NCI-H1930 (cell line): Measurements from ENCODE around the gene BCL2L11.

Experiments
- DNase-seq, 2 experiments: peaks; one replicate each; lab custom pipeline; 2025; lab: John Stamatoyannopoulos, UW

Gene BCL2L11

GRCh38 chr2:111143107-111143842, 22.6 kb downstream of the BCL2L11 start:
- no peak for DNase-seq

GRCh38 chr2:111143843-111144198, 23.1 kb downstream of the BCL2L11 start:
- DNase-seq: no peak

GRCh38 chr2:111145103-111145760, 24.5 kb downstream of the BCL2L11 start:
- no peak for DNase-seq

- no peak for DNase-seq
Observed at GRCh38 chr2:111145951-111146350, 25.2 kb downstream of the BCL2L11 start.

- no peak for DNase-seq
Observed at GRCh38 chr2:111148225-111148873, 27.6 kb downstream of the BCL2L11 start.

GRCh38 chr2:111148925-111149324, 28.2 kb downstream of the BCL2L11 start:
- DNase-seq: no peak

GRCh38 chr2:111149882-111150455, 29.3 kb downstream of the BCL2L11 start:
- no peak for DNase-seq

GRCh38 chr2:111154758-111155157, 34.0 kb downstream of the BCL2L11 start:
- no peak for DNase-seq

GRCh38 chr2:111155610-111156009, 34.9 kb downstream of the BCL2L11 start:
- no peak for DNase-seq

GRCh38 chr2:111156529-111156928, 35.8 kb downstream of the BCL2L11 start:
- no peak for DNase-seq

- no peak for DNase-seq
Observed at GRCh38 chr2:111157071-111157661, 36.5 kb downstream of the BCL2L11 start.

- DNase-seq: no peak
Observed at GRCh38 chr2:111157798-111158197, 37.1 kb downstream of the BCL2L11 start.

GRCh38 chr2:111159641-111160040, 38.9 kb downstream of the BCL2L11 start:
- DNase-seq: no peak

- no peak for DNase-seq
Observed at GRCh38 chr2:111160758-111161157, 40.0 kb downstream of the BCL2L11 start.

GRCh38 chr2:111161971-111162370, 41.3 kb downstream of the BCL2L11 start:
- no peak for DNase-seq

GRCh38 chr2:111162718-111163331, 42.1 kb downstream of the BCL2L11 start:
- DNase-seq: no peak

GRCh38 chr2:111164078-111164477, 43.4 kb downstream of the BCL2L11 start:
- no peak for DNase-seq

- no peak for DNase-seq
Observed at GRCh38 chr2:111165084-111165483, 44.4 kb downstream of the BCL2L11 start.

GRCh38 chr2:111166115-111166514, 45.4 kb downstream of the BCL2L11 start:
- DNase-seq: no peak

- no peak for DNase-seq
Observed at GRCh38 chr2:111167076-111167862, 46.6 kb downstream of the BCL2L11 start.

- DNase-seq: no peak
Observed at GRCh38 chr2:111167863-111168162, 47.1 kb downstream of the BCL2L11 start.
